ENCODE results near the gene TMEM184A.
"Not testable (repeated sequence)": the region's sequence is repeated elsewhere in the genome, so short reads cannot be mapped to it uniquely, and the experiment has no call there.

TMEM184A gene

DNA sequence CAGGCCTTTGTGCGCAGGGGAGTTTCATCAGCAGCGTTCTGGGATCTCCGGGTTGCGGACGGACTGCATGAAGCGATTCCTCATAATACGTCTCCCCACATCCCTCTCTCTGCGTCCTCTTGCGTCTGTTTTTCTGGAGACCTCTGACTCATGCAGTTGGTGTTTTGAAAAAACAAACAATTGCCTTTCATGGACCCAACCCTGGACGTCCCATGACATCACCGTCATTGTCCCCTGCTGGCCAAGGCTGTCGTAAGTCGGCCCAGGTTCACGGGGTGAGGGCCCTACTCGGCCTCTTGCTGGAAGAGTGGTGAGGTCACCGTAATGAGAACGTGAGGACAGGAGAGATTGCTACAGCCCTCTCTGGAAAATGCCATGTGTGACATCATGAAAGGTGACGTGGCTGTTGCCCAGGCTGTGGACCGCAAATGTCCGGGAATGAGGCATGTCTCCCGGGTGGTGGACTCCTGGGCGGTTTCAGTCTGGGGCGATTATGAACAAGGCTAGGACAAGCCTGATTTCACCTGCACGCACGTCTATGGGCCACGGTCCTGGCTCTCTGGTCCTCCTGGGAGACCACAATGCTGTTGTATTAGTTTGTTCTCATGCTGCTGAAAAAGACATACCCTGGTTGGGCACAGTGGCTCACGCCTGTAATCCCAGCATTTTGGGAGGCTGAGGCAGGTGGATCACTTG, 35.3 kb downstream of the TMEM184A start:
- no peak for DNase-seq

DNA sequence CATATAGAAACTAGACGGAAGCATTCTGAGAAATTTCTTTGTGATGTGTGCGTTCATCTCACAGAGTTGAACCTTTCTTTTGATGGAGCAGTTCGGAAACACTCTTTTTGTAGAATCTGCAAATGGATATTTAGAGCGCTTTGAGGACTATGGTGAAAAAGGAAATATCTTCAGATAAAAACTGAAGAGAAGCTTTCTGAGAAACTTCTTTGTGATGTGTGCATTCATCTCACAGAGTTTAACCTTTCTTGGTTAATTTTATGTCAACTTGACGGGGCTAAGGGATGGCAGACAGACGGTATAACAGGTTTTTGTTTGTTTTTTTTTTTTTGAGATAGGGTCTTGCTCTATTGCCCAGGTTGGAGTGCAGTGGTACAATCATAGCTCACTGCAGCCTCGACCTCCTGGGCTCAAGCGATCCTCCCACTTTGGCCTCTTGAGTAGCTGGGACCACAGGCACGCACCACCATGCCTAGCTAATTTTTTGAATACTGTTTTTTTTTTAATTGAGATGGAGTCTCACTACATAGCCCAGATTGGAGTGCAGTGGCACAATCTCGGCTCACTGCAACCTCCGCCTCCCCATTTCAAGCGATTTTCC, 36.6 kb downstream of the TMEM184A start:
- DNase-seq: not testable (repeated sequence)

DNA sequence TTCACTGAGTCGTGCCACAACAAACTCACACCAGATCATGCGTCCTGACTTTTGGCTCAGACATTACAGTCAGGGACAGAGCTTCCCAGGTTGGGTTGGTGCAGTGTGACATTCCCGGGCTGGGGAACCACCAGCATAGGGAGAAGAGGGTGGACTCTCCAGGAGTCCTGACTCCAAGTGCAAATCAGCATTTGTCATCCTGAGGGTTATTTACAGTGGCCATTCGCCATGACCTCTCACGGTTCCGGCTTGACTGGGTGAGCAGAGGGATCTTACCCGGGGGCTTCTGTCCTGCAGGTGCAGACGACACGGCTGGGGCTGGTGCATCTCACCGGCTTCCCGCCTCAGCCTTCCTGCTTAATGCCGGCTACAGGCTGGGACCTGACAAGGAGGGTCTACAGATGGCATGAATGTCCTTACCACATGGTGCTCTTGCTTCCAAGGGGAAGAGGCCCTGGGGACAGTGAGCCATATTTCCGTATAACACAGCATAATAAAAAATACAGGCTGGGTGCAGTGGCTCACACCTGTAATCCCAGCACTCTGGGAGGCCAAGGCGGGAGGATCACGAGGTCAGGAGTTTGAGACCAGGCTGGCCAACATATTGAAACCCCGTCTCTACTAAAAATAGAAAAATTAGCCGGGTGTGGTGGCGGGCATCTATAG, 39.3 kb downstream of the TMEM184A start:
- no peak for DNase-seq

DNA sequence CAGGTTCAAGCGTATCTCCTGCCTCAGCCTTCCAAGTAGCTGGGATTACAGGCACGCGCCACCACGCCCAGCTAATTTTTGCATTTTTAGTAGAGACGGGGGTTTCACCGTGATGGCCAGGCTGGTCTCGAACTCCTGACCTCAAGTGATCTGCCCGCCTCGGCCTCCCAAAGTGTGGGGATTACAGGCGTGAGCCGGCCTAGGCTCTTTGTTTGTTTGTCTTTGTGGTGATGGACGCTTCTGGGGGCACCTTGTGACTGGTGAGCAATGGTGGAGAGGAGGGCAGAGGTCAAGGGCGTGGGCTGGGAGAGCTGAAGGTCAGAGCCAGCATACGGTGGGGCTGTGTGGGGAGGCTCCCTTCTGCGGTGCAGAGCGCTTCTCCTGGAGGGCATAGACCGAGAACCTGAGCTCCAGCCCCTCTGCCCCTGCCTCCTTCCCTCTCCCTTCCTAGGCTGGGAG, 40.5 kb downstream of the TMEM184A start:
- not testable (repeated sequence) for DNase-seq

DNA sequence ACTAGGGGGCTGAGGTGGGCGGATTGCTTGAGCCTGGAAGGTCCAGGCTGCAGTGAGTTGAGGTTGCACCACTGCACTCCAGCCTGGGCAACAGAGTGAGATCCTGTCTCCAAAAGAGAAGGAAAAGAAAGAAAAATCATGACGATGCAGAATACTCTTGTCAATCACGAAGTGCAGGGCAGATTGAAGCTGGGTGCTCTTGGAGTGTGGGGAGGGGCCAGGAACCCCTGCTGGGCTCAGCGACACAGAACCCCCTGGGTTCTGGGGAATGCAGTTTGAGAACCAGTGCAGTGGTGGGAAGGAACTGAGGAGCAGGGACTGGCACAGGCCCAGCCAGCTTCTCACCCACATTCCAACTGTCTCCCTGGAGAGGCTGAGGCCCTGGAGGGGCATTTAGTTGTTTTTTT, 41.0 kb downstream of the TMEM184A start:
- DNase-seq: no peak

DNA sequence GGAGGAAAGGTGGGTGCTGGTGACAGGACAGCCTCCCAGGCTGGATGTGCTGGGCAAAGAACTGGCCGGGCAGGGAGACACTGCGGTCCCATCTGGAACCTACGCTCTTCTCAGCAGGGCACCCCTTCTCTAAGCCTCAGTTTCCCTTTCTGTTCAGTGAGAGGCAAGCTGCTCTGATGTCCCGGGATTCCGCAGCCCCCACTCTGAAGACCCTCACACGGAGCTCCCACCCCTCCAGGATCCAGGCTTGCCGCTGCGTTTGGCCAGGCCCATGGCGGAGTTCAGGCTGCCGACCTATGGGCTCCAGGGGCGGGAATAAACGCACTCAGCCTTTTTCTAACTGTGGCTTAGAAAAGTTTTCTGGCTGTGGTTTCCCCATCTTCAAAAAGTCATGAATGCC, 41.6 kb downstream of the TMEM184A start:
- DNase-seq: no peak

DNA sequence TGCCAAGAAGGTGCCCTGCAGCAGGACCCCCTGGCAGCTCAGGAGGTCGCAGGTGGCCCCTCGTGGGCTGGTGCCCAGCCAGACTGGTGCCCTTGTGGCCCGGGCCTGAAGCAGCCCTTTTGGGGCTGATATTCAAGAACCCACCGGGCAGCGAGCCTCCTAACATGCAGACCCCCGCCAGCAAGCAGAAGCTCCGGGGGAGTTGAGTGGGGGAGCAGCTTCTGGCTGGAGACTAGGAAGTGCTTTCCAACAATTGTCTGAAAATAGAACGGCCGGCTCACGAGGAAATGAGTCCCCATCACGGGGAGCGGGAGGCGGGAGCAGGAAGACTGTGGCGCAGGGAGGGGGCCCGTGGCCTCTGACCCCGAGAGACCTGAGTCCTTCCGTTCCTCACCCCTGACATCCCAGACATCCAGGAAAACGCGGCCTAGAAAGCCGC, 42.3 kb downstream of the TMEM184A start:
- DNase-seq: no peak

DNA sequence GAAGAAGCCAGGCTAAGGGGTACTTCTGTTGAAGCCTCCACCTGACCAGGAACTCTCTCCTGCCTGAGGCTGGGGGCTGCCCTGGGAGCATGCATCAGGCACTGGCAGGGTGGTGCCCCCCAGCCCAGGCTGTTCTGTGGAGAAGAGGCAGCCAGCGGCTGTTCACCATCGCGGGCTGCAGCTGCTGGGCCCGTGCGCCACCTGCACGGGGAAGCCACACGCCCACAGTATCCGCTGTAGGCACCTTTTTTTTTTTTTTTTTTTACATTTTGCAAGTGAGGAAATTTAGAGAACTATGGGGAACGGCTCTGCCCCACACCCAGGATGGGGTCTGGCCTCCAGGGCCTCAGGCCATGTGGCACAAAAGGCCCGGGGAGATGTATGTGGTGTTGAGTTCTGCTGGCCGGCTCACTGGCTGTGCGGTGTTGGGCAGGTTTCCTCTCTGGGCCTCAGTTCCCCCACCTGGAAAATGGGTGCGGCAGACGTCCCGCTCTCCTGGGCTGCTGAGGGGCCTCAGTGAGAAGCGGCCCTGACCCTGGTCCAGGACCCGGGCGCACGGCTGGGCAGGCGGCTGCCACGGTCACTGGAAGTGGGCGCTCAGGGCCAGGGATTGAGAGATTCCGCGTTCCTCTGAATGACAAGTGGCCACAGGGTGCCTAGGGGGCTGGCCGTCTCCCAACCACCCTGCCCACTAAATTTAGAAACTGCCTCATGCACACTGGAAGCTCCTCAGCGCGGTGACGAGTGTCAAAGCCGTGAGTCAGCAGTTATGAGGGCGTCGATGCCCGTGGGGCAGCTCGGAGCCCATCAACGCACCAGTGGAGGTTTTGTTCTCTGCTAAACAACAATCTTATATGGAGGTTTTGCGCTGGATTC, 43.0 kb downstream of the TMEM184A start:
- peak; percentile 63 for DNase-seq

DNA sequence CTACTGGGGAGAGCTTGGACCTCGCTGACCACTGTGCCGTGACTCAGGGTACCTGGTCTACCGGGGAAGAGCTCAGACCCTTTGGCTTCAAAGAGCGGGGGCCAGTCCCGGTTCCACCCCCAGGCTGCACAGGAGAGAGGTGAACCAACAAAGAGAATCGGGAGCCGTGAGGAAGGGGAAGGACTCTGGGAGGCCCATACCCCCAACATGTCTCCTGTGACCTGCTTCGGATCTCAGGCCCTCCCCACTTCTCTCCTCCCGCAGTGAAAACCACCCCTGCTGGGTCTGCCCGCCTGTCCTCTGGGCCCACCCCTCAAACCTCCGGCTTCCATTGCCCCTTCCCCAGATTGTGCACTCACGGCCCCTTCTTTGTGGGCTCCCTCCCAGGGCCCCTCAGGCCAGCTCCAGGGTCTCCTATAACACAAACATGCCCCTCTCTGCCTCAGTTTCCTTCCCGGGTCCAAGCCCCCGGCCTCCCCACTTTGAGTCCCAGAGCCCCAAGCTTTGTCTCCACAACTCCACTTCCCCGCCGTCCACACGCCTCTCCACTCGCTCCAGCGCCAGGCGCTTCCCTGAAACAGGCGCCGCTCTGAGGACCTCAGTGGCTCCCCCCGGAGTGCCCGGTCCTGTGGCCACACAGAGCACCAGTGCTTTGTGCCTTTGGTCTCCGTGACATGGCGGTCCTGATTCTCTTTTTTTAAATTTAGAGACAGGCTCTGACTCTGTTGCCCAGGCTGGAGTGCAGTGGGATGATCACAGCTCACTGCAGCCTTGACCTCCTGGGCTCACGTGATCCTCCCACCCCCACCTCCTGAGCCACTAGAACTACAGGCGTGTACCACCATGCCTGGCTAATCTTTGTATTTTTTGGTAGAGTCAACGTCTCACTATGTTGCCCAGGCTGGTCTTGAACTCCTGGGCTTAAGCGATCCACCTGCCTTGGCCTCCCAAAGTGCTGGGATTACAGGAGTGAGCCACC, 44.3 kb downstream of the TMEM184A start:
- DNase-seq: no peak

DNA sequence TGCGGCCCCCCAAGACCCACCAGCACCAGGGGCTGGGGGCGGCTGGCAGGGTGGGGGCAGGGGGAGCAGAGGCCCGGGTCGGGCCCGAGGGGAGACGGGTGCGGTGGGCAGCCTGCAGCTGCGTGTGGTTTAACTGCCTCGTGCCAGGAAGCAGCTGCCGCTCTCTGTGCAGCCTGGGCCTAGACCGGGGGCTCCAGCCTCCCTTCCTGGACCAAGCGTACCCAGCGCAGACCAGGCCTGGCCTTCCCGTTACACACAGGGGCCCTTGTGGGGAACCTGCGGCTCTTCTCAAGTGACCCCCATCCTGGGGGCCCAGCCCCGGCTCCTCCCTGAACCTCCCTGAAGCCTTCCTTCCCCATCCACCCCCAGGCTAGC, 45.2 kb downstream of the TMEM184A start:
- DNase-seq: no peak

DNA sequence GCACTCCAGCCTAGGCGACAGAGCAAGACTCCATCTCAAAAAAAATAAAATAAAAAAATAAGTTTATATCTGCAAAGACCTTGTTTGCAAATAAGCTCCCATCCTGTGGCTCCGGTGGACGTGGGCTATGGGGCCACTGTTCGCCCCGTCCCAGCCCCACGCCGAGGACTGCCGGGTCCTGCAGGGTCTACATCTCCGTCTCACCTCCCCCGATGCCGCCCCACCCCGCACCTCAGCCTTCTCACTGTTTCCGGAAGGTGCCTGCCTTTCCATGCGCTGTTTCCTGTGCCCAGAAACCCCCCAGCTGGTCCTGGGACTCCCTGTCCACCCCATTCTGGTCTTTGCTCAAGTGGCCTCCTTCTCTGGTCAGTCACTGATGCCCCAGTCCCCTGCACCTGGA, 46.8 kb downstream of the TMEM184A start:
- DNase-seq: no peak

DNA sequence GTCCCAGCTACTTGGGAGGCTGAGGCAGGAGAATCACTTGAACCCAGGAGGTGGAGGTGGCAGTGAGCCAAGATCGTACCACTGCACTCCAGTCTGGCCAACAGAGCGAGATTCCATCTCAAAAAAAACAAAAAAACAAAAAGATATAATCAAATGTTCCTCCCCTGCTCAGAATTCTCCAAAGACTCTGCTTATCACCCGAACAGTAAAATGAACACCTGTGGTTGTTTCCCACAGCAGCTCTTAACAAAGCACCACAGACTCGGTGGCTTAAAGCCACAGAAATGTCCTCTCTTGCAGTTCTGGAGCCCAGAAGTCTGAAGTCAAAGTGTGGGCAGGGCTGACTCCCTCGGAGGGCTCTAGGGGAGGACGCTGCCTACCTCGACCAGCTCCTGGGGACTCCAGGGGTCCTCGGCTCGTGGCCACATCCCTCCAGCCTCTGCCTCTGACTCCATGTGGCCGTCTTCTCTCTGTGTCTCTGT, 47.7 kb downstream of the TMEM184A start:
- no peak for DNase-seq

DNA sequence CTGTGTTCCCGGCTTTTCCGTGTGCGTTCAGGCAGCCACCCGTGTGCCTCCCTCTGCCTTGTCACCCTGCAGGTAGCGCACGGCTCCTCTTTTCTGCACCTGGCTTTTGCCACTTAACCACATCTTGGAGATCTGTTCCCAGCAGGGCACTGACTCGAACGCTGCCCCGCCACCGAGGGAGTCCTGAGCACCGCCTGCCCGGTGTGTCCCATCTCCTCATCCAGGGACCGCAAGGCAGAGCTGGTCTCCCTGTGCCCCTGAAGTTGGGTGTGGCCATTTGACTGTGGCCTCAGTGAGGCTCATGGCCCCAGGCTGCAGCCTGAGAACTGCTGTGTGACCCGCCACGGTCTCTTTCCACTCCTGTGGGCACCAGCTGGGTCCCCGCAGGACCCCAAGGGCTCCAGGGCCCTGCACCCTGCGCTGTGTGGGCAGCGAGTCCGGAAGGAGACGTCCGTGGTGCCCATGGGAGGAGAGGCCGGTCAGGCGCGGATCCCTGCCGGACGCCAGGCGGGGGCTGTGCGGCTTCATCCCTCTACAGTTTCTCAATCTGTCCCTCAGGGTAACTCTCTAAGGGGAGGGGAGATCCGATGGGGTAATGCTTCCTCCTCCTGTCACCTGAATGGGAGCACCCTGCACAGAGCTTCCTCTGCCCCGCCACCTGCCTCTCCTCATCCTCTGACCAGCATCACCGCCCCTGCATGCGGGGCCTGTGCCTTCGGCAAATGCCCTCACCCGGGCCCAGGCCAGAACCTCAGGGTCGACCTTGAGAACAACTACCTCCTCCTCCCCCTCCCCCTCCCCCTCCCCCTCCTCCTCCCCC, 50.1 kb downstream of the TMEM184A start:
- DNase-seq: peak; percentile 27

DNA sequence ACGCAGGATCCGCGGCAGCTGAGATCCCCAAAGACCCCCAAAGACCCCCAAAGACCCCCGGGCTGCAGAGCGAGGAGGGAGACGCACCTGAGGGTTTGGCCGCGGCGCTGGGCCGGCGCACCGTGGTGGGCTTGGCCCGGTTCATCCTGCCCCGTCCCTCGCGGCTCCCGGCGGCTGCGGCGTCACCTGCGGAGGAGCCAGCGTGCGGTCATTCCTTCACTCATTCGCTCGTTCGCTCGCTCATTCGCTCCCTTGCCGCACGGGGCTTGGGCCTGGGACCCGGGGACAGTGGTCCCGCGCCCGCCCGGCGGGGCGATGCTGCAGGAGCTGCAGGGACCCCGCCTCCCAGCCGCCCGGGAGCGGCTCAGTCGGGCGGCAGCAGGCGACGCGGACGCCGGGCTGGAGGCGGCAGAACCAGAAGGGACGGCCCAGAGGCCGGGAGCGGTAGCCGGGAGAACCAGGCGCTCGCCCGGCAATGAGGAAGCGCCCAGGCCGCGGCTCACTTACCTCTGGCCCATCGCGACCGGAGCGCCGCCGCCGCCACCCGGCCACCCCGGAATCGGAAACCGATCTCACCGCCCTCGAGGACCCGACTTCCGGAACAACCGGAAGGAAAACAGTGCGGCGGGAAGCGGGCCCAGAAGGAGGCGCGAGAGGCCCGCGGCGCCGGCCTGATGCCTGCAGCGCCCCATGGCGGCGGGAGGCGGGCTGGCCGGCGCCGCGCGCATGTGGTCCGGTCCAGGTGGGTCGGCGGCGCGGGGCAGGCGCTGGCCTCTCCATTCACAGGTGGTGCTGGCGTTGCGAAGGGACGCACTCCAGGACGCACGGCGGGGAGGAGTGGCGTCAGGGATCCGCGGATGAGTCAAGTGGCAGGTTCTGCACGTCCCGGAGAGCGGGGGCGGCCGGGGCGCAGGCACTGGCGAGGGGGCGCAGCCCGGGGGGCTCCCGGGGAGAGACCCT, 51.9 kb downstream of the TMEM184A start, which contains the start of gene INTS1:
Gene INTS1 (minus strand): TSS at position 574 of the 960 bp plus-strand sequence. CDS start 429 bp downstream, at position 145.
- DNase-seq: peak; percentile 93

DNA sequence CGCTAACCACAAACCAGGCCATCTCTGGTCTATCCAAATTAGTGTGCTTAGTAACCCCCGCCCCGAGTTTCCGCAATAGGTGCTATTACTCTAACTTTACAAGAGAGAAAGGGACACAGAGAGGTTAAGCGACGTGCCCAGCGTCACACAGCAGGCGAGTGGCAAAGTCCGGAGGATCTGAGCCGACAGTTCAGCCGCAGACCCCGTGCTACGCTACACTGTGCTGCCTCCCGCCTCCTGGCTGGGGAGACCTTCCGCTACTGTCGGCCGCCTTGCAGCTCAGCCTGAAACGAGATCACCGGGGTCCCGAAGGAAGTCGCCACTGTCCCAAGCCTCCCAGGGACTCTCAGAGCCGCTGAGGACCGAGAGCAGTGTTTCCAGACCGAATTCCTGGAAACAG, 52.6 kb downstream of the TMEM184A start:
- DNase-seq: no peak

DNA sequence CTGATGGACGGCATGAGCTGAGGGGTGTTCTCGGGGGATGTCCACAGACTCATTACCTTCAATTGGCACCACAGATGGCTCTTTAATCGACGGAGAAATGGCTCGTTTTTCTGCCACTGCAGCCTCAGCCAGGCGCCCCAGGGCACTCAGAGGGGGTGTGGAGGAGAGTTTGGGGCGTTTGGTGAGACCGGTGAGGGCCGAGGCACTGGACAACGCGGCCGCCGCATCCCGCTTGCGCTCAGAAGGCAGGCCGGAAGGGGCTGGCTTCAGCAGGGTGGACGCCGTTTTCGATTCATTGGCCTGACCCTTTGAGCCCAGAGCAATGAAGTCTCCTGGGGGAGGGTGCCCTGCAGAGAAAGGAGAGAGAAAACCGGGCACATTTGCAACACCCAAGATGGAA, 53.2 kb downstream of the TMEM184A start:
- DNase-seq: no peak

DNA sequence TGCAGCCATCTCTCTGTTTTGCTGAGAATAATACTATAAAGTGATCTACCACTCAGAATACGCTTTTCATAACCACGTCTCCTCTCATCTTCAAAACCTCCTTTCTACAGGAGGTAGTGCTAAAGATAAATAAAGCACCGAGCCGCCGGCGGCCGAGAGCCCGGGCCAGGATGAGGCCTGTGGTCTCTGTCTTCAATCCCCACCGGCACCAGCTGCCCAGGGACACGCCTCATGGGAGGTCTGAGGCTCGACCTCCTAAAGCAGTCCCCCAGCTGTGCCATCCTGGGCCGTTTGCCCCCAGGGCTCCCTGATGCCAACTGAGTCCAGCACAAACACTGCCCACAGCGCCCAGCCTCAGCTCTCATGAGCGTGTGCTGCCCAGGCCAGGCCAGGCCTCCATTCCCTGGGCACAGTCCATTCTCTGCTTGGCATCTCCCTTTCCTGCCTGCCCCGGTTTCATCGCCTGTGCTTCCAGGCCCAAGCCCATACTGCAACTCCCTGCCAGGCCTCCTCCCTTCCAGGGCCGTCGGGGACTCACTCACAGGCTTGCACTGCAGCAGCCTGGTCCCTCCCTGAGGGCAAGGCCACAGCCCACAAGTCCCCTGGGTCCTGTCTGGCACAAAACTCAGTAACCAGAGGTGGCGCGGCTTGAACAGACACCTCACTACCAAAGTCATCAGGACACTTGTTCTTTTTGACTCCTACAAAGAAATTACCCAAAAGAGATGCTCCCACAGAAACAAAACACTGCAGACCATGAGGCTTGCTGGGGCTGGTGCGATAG, 54.3 kb downstream of the TMEM184A start:
- no peak for DNase-seq

DNA sequence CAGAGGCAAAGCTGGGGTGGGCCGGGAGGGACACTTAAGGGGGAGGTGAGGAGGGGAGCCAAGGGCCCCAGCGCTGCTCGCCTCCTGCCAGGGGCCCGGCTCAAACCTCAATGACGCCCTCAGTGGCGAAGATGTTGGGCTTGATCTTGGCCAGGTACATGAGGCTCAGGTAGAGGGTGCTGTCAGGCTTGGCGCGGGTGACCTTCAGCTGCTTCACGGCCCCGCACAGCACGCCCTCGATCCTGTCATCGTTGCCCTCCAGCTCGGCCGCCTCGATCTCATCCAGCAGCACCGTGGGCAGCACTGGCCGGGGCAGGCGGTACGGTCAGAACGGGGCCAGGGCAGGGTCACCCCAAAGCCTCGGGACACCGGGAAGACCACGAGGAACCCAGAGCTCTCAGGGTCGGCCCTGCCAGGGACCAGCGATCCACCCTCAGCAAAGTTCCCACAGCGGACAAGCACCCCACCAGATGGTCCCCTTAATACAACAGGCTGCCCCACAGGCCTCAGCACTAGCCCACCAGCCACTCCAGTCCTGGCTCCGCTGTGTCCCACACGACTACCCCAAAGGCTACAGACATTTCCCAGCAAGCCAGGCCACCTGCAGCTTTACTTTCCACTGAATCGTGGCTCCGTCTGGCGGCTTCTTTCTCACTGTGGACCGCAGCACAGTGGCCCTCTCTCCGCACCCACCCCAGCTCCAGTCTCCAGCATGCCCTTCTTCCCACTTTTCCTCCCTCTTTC, 55.8 kb downstream of the TMEM184A start:
- no peak for DNase-seq
